Activated T-cell treated with anti-CD3 and anti-CD28 coated beads, Interleukin-2, amount 50 U/mL, for 48 hours (primary cell): ENCODE data around the gene EPN2.
"Not testable (repeated sequence)": the region's sequence is repeated elsewhere in the genome, so short reads cannot be mapped to it uniquely, and the experiment has no call there.

Experiments used
- DNase-seq, 2 experiments: peaks; one replicate each; pipeline ENCODE4 v3.0.0-alpha.2; 2020

Gene EPN2

DNA sequence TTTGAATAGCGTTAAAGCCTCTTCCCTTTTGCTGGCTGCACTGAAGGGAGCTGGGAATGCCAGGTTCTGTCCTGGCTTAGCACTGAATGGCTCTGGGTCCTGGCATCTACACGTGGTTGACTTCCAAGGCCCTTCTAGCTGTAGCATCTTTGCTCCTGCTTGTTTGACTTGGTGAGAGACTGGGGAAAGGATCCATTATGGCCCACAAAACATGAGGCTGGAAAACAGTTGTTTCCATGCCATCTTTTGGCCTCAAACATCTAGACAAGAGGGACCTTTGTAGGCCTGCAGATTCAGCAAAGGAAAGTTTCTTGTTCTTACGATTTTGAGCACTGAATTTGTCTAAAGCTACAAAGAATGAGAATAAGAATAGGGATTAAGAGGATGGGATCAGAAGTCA is 32.5 kb downstream of the EPN2 start:
- no peak for DNase-seq

DNA sequence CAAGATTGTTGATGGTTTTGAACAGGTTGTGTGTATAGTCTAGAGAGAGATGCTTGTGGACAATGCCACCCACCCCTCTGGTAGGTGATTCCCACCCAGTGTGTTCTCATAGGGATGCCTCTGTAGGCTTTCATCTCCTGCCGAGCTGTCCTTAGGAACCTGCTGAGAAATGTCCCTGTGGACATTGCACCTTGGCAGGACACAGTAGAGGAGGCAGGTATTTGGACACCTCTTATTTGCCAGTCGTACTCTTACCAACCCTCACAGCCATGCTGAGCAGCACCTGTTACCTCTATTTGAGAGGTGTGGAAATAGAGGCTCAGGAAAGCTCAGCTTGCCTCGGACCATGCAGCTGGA is 33.2 kb downstream of the EPN2 start:
- DNase-seq, result no peak

DNA sequence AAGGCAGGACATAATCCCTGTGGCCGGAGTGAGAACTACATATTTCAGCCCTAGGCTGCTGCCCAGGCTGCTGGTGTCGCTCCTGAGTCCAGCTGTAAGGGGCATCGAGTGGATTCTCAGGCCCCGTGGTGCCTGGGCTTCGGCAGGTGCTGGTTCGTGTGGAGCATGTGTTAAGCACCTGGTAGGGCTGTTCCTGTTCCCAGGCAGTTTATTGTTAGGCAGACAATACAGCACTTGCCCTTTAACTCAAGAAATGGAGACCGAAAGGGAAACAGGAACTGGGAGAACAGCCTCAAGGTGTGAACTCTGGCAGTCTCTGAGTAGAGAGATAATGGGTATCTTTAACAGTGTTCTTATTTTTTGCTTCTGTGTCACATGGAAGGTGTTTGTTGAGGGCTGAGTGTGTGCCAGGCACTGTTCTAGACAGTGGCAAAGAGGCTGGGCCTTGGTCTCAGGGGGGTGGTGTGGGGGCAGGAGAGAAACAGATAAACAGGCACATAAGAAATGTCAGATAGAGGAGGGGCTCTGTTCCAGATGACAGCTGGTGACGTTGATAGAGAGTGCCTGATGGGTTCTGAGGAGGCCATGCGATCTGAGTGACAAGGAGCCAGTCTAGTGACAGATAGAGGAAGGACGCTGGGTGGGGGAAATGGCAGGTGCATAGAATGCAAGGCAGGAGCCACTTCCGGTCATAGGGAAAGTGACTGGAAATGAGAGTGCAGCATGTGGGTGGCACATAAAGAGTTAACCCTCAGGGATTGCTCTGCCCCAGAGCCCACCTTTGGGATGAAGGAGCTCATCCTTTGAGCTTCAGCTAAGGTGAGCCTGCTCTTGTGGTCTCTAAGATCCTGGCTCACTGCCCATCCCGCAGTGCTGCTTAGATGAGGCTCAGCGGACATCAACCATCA is 33.8 kb downstream of the EPN2 start:
- no peak for DNase-seq

DNA sequence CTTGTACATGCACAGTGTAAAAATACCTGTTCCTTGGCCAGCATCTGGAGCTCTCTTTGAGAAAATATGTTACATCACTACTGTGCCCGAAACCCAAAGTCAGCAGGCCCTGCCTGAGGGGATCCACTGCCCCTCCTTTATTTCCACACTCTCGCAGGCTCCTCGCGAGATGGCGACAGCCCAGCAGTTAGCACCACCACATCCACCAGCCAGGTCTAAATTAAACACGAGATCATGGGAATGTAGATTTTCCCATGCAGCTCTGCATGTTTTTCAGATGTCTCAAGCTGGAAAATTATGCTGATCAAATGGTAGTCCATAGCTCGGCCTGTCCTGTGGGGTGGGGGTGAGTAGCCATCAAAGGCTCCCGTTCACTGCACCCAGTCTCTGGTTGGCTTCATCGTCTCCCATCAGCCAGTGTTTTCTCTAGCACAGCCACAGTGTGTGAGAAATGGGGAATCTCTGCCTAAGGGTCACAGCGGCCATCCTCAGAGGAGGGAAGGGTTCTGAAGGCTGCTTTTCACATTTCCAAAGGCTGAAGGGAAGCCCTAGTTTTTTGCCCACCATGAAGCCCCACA is 34.7 kb downstream of the EPN2 start:
- DNase-seq, result no peak

DNA sequence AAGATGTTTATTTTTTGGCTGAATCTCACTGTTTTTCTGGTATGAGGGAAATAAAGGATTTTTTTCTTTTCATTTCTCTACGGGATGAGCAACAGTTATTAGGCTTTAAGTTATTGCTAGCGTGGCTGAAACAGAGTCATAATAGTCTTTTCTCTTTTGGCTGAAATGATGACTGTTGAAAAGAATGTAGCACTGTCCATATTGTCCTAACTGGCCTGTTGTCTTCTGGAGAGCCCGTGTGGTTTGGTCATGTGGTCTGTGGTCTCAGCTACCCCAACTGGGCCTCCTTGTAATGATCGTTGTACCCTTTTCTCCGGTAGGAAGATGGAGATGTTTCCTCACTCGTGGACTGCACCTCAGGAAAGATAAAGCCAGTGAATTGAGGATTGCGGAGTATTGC is 36.6 kb downstream of the EPN2 start:
- no peak for DNase-seq

DNA sequence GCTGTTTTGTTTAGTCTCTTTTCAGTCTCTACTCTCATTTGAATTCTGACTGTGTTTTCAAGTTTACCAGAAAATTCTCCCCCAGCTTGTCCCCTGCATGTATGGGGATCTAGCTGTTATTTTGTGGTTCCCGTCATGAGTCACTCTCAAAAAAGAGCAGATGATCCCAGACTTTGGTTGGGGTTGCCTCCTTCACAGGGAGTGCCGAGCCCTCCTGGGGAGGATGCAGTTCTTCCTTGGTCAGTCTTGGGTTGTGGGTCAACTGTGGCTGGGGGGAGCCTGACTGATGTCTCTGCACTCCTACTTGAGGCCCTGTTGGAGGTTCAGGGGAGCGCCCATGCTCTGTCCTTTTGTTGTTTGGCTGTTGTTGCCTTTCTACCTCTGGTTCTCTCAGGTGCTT is 37.7 kb downstream of the EPN2 start:
- DNase-seq, result no peak

DNA sequence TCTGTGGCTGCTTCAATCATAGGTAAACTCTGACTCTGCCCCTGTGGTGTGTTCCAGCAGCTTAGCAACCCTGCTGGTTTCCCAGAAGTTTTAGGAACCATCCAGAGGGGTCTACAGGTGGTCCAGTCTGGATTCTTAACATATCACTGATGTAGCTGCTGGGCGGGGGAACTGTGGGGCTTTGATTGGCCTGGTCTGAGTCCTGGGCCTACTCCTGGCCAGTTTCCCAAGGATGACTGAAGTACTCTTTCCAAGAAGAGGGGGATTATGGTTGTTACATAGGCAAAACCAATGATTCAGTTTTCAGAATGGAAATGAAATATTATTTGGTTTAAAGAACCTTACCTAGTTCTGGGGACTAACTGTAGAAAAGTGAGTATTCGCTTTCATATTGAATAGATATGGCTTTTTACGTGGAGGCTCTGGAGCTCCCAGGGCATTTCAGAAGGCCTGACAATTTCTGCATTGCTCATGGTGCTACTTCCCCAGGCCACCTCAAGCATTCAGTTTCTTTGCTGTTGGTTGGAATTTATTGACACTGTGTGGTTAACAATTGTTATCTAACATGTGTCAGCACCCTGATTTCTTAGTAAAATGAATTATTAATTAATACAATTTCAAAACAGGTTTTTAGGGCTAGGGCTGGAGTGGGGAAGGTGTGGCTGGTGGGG is 38.4 kb downstream of the EPN2 start:
- DNase-seq, result no peak

DNA sequence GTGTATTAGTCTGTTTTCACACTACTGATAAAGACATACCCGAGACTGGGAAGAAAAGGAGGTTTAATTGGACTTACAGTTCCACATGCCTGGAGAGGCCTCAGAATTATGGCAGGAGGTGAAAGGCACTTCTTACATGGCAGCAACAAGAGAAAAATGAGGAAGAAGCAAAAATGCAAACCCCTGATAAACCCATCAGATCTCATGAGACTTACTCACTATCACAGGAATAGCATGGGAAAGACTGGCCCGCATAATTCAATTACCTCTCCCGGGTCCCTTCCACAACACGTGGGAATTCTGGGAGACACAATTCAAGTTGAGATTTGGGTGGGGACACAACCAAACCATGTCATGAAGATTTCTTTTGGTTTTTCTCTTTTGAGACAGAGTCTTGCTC is 41.1 kb downstream of the EPN2 start:
- not testable (repeated sequence) for DNase-seq

DNA sequence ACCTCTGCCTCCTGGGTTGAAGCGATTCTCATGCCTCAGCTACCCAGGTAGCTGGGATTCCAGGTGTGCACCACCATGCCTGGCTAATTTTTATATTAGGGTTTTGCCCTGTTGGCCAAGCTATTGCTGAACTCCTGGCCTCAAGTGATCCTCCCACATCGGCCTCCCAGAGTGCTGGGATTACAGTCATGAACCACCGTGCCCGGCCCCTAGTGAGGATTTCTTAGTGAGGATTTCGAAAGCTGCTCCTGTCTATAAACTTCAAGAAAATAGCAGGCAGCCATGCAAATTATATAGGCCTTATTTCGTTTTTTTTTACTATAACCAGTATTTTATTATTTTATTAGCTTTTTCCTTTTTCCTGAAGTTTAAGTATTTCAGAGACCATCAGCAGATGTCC is 41.6 kb downstream of the EPN2 start:
- no peak for DNase-seq

DNA sequence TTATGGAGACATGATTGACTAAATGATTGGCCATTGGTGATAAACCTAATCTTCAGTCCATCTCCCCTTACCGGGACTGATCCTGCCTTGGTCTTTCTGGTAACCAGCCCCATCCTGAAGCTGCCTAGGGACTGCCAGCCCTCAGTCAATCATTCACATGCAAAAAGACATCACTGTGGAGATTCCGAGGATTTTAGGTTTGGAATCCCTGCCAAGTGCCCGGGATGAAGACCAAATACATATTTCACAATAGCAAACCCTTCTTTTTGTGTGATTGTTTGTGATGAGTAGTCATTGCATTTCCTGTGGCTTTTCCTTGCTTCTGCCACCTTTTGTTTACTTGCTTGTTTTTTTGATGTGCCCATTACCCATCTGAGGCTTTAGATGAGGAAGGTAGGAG is 44.0 kb downstream of the EPN2 start:
- DNase-seq, result no peak

DNA sequence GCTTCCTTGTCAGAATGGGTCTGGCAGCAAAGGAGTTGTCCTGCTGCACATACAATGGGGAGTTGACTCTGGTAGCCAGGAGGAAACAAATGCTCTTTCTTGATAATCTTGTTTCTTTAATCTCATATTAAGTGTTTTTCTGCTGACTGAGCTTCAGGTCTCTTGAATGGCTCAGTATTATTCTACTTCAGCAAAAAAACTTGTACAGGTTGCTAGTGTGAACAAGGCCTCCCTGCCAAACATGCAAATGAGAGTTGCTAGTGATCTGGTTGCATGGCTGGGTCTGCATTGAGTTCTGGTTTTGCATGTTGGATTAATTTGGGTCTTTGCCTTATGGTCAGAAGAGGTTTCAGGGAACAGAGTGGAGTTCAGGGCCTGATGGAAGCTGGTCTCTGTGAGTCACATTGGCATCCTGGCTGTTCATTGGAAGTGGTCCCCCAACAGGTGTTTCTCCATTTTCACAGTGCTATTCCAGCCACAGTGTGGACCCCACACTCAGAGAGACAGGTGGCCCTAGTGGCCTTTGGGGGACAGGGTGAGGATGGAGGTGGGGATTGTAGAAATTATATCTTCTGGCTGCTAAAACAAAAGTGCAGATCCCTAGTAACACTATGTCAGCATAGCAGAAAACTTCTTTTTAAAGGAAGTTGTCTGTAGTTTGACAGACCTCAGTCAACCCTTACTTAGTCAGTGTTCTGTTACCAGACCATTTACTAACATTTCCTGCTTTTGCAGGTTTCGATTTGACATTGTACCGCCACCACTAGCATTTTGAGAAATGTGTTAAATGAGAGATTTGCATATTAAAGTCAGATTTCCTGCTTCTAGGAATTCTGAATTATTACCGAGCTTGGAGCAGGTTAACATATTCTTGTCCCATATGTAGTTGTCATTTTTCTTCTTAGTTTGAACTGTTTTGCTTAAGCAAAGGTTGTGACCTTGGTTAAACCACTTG is 47.1 kb downstream of the EPN2 start:
- DNase-seq, result no peak

DNA sequence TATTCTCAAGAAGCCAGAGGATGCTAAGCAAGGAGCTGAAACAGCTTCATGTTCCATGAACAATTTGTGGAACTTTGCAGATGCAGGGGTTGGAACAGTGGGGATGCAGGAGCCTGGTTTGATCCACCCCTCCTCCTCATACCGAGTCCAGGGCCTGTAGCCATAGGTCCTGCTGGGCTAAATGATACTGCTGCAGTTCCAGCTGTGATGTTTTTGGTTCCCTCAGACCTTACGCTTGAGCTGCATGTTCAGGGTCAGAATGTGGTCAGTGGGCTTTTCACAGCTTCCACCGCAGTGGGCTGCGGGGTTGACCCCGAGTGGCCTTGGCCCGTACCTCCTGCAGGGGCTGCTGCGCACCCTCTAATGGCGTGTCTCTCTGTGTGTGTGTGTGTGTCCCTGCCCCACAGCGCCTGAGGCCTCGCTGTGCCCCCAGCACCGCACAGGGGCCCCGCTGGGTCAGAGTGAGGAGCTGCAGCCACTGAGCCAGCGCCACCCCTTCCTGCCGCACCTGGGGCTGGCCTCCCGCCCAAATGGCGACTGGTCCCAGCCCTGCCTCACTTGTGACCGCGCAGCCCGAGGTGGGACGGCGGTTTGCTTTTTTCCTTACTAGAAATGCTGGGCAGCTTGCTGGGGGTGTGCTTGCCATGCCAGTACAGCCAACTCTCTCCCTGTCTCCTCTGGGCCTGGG is 48.2 kb downstream of the EPN2 start:
- no peak for DNase-seq

DNA sequence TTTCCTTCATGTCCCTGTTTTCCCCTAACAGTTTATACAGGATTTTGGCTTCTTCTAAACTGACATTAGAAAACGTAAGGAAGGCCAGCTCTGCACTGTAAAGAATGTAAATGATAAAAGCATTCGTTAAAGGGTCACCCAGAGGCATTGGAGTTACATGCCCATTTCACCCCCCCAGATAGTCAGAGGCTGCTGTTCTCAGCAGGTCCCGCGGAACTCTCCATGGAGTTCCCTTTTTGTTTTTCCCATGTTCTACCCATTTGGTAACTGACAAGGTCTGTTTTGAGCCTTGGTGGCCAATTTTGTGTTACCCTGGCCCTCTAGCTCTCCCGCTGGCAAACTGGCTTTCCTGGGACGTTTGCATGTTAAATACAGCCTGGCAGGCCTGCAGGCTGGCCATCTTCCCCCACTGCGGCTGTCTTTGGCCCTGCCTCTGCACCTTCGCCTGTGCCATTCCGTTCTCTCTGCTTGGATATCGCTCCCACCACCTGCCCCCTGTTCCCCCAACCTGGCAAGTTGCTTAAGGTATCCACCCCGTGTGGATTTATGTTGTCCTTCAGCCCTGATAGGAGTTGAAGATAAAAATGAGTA is 49.7 kb downstream of the EPN2 start:
- no peak for DNase-seq

DNA sequence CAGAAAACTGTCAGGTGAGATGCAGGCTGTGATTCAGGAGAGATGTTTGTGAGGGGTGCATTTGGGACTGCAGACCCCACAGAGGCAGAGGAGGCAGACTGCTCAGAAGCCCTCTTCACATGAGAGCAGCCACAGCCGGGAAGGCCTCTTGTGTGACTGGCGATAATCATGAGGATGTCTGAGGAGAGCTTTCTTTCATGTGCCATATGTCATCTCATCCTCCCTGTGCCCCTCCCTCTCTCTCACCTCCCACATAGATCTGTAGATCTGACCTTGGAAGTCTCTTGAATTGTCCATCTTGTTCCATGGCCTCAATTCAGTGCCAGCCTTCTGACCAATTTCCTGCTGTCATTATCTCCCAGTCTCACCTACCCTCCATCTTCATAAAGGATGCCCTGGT is 50.5 kb downstream of the EPN2 start:
- DNase-seq, result no peak

DNA sequence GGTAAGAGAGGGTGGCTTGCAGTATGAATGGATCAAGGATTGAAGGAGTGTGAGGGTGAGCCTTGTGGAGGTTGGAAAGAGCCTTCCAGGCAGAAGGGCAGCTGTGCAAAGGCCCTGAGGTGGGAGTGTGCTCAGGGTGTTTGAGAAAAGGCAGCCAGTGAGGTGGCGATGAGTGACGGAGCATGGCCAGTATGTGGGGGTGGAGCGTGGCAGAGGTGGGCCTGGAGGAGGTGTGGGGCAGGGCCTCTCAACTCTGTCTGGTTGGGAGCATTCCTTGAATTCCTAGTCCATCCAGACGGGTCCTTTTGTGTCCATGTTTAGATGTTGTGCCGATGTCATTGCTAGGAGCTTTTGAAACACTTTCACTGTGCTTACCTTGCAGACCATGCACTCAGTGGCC is 51.3 kb downstream of the EPN2 start:
- DNase-seq, result no peak

DNA sequence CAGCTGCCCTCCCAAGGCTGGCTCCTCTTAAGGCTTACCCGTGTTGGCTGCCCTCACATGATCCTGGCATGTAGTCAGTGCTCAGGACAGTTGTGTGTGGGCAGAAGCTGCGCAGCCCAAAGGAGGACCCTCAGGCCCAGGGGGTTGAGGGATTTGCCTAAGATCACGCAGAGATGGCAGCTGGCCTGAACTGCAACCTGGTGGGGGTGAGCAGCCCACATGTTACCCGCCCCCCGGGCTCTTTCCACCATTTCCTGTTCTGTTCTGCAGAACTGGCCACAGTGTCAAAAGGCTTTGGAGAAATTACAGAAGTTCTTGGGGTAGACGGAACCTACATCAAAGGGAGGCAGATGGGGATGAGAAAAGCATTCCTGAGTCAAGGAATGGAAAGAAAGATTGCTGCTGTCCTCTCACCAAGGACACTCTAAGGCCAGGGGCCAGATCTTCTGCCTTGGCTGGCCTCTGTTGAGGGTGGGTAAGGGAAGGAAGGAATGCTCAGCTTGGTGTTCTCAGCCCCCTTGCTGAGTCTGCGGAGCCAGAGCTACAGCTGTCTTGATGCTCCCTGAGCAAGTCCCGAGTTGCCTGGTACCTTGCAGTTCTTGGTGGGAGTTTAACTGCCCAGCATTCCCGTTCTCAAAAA is 53.0 kb downstream of the EPN2 start:
- DNase-seq, result no peak

DNA sequence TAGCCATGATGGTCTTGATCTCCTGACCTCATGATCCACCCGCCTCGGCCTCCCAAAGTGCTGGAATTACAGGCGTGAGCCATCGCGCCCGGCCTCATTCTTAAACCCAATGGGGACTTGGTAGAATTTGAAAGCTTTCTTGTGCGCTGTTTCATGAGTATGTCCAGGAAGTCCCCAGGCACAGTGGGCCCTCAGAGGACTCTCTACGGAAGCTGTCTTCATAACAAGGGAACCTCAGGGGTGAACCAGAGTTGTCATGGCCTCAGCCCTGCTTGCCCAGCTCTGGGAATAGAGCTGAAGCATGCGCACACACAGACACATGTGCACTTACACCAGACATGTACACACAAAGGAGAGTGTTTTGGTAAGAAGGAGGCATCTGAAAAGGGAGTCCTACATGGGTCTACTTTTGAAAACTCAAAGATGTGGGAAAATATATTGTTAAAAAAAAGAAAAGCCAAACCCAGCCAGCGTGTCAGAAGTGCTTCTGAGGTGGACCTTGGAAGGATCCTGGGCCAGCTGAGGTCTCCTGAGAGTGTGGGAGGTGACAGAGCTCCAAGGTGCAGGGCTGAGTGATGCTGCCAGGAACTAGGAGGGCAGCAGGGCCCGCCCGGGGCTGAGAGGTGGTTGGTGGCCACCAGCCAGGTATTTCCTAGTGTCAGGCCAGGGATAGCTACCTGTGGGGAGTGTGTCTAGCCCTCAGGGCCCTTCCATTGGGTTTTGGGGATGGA is 54.6 kb downstream of the EPN2 start:
- no peak for DNase-seq

DNA sequence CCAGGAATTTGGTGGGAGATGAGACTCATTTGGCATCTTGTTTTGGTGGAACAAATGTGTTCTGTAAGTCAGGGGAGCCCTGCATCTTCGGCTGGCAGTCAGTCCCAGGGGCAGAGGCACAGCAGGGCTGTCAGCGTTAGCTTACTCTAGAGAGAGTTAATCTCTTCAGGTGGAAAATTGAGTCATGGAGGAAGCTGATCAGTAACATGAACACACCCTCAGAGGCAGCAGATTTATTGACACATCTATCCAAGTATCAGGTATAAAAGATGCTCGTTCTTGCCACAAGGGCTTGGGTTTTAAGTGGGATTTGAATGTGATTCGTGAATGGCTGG is 55.2 kb downstream of the EPN2 start:
- DNase-seq, result no peak

DNA sequence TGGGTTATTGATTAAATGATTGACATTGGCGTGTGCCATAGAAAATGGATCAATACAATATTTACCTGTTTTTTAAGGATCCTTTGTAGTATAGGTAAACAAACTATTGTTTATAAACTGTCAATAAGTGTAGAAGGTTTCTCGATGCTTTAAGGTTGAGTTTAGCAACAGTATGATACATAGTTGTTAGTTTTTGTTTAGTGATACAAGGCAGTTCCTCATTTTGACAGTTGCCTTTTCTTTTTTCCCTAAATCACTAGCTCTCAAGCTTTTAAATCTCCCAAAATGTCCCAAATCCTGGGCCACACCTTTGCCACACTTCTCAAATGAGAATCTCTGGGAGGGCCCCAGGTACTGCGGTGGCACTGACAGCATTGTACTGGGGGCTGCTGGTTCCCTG is 57.3 kb downstream of the EPN2 start:
- no peak for DNase-seq

DNA sequence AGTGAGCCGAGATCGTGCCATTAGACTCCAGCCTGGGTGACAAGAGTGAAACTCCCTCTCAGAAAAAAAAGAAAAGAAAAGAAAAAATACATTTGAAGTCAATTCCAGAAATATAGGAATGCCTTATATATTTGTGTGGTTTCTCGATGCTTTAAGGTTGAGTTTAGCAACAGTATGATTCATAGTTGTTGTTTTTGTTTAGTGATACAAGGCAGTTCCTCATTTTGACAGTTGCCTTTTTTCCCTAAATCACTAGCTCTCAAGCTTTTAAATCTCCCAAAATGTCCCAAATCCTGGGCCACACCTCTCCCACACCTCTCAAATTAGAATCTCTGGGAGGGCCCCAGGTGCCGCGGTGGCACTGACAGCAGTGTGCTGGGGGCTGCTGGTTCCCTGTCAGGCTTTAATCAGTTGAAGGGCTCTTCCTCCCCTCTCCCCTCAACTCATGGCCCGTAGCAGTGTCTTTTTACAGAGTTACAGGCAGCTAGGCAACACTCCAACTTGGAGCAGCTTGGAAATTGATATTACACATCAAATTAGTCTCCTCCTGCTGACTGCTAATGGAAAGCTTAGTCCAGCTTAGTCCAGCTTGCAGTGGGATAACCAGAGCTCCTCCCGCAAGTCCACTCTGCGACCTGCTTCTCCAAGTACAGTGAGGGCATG is 58.4 kb downstream of the EPN2 start:
- DNase-seq, result no peak
